DMS114 treated with DMSO at 0.1 percent for 48 hours (cell line): ENCODE results near the gene ALOX5AP.

Experiments
- DNase-seq: peaks from one replicate; lab custom pipeline; 2025; ENCODE audit not compliant: unreplicated experiment; lab: John Stamatoyannopoulos, UW

The ALOX5AP gene

DNA sequence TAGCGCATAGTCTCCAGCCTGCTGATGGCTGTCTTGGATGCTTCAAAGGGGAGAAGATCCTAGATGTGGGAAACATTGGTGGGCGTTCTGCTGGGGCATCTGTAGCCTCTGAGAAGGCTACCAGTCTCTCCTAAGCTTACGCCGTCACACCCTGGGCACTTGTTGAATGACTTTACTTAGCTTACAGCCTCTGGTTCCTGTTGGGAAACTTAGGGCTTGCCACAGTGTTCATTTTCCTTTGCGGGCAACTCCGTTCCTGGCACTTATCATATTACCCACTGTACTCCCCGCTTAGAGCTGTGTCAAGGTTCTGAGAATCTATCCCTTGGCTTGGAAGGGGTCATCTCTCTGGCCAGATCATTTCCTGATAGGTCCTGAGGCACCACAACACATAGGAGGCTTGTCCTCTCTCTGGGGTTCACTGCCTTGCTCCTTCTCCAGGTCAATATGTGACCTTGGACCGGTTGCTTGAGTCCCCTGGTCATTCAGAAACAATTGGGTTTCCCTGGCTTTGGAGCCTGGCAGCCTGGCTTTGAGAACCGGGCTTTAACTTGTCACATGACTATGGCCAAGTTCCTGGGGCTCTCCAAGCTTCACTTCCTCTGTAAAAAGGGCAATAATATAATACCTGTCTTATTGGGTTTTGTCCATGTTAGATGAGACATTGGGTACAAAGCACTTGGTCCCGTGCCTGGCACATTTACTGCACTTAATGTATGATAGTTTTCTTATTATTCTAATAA lies 20.5 kb upstream of the ALOX5AP start:
- DNase-seq, result no peak

DNA sequence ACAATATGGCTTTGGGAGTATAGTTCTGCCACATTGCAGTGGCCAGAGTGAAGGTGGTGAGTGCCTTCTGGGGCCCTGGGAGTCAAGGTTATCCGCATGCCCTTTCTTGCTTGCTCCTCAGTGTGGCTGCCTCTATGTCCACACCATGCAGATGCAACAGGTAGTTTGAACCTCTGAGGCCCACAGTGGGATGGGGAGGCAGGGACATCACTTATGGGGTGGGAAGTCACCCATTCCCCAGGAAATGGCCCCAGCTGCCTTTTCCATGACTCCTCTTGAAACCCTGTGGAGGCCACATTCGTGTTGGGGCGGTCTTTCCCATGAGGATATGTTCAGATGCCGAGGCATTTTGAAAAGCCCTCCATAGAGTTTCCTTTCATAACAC lies 20.0 kb upstream of the ALOX5AP start:
- no peak for DNase-seq

GRCh38 chr13:30715837-30716236 lies 19.5 kb upstream of the ALOX5AP start:
- DNase-seq, result no peak

GRCh38 chr13:30718661-30719524 lies 16.4 kb upstream of the ALOX5AP start:
- DNase-seq, result no peak

DNA sequence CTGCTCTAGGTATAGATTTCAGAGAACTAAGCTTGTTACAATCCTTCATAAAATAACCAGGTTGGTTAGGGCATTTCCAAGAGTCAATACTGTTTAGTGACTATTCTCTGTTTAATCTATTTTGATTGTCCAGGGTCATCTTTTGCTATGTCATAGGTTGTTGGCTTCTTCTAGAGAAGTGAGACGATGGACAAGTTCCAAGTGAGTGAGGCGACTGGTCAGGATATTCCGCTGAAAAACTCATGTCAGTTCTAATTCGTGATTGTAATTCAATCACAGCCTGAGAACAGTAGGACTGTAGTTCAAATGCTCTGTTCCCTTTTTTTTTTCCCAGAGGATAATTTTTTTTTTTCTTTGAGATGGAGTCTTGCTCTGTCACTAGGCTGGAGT lies 15.8 kb upstream of the ALOX5AP start:
- DNase-seq, result no peak

DNA sequence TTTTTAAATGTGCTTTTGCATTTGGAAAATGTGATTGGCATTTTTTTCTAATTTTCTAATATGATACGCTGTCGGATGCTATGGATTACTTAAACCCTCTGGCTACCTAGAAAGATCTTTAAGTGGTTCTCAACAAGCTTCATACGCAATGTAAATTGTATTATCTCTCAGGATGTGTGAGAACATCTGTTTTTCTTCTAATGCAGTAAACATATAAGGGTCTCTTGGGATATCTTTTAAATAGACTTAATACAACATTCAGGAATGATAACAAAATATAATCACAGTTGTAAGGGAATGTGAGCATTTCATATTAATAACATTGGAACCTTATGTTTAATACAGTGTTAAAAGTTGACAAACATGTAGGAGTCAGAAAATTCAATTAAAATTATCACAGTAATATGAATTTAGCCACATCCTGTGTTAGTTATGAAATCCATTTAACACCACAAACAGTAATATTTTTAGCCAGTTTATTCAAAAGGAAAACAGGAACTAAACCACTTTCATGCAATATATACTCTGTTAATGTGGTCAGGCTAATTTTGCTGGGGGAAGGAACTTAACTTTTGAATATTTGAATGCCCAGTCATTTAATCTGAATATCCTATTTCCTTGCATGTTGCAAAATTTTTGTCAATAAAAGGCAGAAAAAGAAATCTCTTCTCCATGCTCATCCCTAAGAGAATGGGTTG lies 15.0 kb upstream of the ALOX5AP start:
- DNase-seq, result no peak

DNA sequence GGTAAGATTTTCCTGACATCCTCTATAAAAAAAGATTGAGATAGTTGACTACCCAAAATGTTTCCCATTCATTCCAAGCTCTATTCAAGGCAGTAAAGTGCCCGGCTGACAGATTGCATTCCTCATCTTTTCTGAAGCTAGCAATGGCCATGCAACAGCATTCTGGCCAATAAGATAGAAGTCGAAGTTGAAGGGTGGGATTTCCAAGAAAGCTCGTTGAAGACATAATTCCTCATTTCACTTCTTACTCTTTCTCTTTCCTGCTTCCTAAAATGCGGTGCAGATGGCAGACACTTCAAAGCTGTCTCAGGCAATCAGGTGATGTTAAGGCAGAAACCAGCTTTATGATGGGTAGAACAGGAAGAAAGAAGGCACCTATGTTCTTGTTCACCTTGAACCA lies 13.4 kb upstream of the ALOX5AP start:
- no peak for DNase-seq

- no peak for DNase-seq
Observed at GRCh38 chr13:30722361-30722760, 13.0 kb upstream of the ALOX5AP start.

DNA sequence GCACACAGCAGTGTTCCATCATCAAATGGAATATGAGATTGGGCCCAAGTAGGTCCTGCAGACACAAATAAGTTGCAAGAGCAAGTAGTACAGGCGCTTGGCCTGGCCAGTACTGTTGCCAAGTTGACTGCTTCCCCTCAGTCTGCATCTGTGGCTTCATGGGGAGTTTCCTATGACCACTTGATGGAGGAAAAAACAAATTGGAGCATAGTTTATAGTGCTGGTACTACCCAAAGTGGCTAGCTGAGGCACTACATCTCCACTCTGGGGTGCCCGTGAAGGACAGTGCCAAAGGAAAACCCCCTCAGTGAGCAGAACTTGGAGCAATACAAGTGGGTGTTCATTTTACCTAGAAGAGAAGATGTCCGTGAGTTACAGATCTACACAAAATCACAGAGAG lies 10.6 kb upstream of the ALOX5AP start:
- no peak for DNase-seq

- no peak for DNase-seq
Observed at GRCh38 chr13:30725326-30726085, 9.8 kb upstream of the ALOX5AP start.

GRCh38 chr13:30726192-30726591 lies 9.2 kb upstream of the ALOX5AP start:
- no peak for DNase-seq

- DNase-seq, result no peak
Observed at GRCh38 chr13:30727491-30728355, 7.6 kb upstream of the ALOX5AP start.

DNA sequence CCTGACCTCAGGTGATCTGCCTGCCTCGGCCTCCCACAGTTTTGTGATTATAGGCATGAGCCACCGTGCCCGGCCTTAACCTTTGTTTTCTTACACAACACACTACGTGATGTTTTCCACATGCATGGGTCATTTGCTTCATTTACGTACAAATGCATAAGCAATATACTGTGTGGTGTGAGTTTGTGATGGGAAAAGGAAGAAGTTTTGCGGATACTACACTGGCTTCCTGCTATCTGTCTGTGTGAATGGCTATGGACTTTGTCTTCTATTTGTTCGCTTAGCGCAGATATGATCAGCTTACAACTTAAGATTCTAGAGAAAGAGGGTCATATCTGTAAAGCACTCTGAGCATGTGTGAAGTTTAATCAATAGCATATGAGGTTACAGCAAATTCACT lies 5.5 kb upstream of the ALOX5AP start:
- DNase-seq, result no peak

DNA sequence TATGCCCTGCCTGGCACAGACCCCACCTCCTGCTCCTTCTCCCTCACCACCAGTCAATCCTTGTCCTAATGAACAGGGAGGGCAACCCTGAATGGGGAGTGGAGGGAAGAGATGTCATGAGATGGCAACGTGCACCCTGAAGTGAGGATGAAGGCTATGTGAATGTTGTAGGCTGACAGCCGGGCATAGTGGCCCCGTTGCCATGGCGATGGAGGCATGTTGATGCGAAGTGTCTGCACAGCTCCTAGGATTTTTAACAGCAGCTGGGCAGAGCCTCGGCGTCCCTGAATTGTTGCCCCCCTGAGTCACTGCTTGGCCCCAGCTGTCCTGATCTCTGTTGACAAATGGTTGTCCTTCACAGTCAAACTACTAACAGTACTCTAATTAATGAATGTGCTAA lies 4.8 kb upstream of the ALOX5AP start:
- DNase-seq, result no peak

- DNase-seq, result no peak
Observed at GRCh38 chr13:30731361-30732045, 3.8 kb upstream of the ALOX5AP start.

- no peak for DNase-seq
Observed at GRCh38 chr13:30732046-30732390, 3.3 kb upstream of the ALOX5AP start.

GRCh38 chr13:30734439-30734838 lies 904 bp upstream of the ALOX5AP start:
- DNase-seq, result no peak

DNA sequence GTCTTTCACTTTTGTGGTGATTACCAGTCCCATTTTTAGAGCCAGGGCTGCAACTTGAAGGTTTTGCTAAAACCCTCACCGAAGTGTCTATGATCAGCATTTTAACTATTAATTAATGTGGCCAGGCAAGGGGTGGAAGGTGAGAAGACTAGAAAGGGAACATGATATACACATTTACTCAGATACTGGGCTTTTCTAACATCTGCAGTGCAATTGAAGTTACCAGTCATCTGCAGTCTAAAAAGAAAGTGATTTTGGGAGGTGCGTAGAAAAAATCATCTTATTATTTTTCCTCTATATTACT lies 481 bp downstream of the ALOX5AP start:
- DNase-seq, result no peak

DNA sequence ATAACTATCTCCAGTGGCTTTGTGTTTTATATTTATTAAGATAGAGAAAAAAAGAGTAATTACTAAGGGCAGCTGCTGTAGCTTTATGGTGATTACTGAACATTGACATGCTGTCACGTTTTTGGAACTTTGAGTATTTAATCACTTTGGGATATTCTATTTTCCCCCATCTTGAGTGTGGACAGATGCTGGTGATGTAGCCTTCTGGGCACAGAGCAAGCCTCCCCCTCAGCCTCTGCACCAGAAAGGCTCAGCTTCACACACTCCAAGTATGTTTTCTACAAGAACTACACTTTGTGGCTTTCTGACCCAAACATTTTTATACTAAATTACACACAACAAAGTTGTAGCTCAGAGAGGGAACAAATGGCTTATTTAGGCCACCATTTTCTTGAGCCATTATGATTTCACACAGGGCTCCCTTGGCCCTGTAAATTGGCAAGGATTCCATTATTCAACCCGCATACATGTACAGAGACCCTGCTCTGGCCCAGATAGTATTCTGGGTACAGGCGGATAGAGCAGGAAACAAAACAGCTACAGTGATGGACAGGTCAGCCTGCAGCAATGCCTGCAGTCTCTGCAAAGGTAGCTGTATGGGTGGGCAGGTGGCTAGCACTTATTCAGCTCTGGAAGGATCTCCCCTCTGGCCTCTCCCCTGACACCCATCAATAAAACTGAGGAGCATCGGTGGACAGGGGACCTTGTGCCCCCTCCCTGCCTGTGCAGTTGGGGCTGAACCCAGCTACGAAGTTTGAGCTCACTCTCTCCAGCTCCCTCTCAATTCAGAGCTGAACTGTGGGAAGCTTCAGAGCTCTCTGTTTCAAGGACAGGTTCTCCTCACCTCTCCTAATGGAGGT lies 1.3 kb downstream of the ALOX5AP start:
- no peak for DNase-seq
